Endometrial microvascular endothelial cells (primary cell): ENCODE data around the gene BICC1. TPM values are rescaled to one million over a fixed set of nuclear protein-coding genes. Genes with fewer than 3 reads are reported as not detected.

Experiments used
- in situ Hi-C: cut with HindIII; loops from 2 replicates; pipeline ENCODE4 v1.10.0; 2017; ENCODE audit warnings: low sequenced_read_pairs, low pct_unique_long_range_greater_than_20kb; ENCODE audit errors: inconsistent ontology term
- total RNA-seq: library from RNA; depleted of rRNA; stranded (reverse); fragments of >200 nt; gene quantifications from one replicate; pipeline ENCODE4 v1.2.3, GENCODE V29; 2015; ENCODE audit errors: inconsistent ontology term

The BICC1 gene, protein sequence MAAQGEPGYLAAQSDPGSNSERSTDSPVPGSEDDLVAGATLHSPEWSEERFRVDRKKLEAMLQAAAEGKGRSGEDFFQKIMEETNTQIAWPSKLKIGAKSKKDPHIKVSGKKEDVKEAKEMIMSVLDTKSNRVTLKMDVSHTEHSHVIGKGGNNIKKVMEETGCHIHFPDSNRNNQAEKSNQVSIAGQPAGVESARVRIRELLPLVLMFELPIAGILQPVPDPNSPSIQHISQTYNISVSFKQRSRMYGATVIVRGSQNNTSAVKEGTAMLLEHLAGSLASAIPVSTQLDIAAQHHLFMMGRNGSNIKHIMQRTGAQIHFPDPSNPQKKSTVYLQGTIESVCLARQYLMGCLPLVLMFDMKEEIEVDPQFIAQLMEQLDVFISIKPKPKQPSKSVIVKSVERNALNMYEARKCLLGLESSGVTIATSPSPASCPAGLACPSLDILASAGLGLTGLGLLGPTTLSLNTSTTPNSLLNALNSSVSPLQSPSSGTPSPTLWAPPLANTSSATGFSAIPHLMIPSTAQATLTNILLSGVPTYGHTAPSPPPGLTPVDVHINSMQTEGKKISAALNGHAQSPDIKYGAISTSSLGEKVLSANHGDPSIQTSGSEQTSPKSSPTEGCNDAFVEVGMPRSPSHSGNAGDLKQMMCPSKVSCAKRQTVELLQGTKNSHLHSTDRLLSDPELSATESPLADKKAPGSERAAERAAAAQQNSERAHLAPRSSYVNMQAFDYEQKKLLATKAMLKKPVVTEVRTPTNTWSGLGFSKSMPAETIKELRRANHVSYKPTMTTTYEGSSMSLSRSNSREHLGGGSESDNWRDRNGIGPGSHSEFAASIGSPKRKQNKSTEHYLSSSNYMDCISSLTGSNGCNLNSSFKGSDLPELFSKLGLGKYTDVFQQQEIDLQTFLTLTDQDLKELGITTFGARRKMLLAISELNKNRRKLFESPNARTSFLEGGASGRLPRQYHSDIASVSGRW
- not detected for total RNA-seq

DNA sequence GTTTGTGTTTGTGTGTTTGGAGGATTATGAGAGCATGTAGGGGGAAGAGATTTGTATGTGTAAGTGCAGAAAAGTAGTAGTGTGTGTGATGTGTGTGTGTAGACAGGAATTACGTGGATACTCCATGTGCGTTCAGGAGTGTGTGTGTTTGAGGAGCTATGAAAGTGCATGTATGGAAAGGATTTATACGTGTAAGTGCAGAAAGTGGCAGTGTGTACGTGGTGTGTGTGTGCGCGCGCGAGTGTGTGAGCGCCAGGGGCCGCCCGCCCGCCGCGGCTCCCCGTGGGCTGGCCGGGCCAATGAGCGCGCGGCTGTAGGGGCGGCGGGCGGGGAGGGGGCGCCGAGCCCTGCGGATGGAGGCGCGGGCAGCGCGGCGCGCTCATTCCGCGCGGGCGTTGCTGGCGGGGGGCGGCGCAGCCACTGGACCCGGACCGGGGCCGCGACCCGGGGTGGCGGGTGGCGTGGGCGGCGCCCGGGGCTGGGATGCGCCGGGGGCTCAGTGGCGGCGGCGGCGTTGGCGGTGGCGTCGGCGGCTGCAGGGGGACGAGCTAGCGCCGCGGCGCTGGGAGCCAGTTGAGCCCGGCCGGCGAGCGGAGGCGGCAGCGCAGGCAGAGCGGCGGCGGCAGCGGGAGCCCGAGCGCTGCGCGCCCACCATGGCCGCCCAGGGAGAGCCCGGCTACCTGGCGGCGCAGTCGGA lies at the start of gene BICC1:
BICC1 (plus strand) TSS at position 382 of the 697 bp plus-strand sequence; CDS start at position 654, 272 bp downstream.
- in situ Hi-C loops, result no loop called here

- in situ Hi-C loops, result no loop called here
These were observed 47.7 kb upstream of the BICC1 start for GRCh38 chr10:58464956-58465355.

DNA sequence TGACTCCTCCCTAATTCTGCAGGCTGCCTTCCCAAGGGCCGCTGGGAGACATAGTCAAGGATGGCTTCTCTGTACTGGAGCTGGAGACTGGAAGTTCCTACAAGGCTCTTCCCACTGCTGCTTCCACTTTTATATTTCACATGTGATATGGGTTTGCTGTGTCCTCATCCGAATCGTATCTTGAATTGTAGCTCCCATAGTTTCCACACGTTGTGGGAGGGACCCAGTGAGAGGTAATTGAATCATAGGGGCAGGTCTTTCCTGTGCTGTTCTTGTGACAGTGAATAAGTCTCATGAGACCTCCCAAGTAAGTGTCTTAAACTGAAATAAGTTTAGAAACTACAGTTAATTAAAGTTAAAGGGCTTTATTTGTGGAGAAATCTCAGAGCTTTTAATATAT lies 47.0 kb upstream of the BICC1 start:
- in situ Hi-C loops, result no loop called here

DNA sequence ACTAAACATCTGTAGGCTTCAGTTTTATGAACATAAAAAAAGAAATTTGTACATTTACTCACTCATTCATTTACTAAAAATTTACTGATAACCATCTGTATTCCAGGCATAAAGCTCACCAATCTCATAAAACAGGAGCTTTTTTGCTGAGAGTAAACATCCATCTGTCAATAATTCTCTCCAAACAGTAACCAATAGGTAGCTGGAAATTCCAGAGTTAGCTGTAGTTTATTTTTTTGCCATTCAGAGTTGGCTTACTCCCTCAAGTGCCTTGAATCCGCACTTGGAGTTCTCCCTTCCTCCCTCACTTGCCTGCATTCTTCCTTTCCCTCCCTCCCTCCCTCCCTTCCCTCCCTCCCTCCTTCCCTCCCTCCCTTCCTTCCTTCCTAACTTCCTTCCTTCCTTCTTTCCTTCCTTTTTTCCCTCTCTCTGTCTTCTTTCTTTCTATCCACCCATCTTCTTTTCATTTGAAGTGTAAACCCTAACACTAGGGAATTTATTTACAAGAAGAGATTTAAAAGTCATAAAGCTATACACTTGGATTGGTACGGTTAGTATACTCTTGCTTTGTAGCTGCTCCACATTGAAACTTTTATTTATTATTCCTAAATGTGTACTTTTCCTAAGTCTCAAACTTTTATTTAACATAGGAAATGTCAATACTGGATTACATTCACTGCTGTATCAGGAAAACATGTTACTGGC lies 44.6 kb upstream of the BICC1 start:
- in situ Hi-C loops, result no loop called here

DNA sequence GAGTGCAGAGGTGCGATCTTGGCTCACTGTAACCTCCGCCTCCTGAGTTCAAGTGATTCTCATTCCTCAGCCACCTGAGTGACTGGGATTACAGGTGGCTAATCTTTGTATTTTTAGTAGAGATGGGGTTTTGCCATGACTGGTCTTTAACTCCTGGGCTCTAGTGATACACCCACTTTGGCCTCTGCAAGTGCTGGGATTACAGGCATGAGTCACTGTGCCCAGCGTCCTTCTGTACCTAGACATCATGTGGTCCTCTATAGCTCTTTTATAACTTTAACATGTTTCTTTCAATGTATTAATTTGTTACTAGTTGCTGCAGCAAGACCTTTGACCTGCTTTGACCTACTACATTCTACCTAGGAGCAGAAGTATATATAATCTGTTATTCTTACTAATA lies 38.7 kb upstream of the BICC1 start:
- in situ Hi-C loops, result no loop called here

- in situ Hi-C loops, result no loop called here
These were observed 37.1 kb upstream of the BICC1 start for GRCh38 chr10:58475322-58476277.

DNA sequence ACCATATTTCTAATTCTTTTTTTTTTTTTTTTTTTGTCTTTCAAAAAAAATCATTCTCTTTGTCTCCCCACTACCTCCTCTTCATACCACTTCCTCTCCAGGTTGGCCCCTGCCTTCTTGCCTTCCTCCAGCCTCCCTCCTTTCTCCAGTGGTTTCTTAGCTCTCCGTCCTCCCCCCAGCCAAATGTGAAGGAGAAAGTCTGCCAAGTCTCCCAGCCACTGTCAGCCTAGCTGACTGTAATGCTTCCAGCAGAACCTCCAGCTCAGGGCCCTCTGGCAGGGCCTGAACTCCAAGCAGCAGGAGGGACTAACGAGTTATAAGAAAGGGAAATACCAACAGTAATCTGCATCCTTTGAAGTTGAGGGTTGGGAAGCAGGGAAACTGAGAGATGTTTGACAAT lies 35.5 kb upstream of the BICC1 start:
- in situ Hi-C loops, result no loop called here

DNA sequence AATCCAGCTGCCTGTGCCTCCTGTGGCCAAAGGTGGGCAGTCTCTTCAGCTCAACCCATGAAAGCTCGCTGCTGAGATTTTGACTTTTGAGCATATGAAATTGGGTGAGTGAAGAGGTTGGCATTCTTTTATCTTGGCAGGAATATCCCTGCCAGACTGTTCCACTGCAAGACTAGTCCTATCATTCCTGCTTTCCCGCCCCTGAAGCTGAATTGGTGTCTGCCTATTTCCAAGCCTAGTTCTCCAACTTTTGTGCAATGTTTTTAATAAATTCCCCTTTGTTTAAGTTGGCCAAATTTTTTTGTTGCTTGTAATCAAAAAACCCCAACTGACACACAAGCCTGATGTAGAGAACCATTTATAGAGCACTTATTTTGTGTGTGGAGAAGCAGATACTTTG lies 34.8 kb upstream of the BICC1 start:
- in situ Hi-C loops, result no loop called here

DNA sequence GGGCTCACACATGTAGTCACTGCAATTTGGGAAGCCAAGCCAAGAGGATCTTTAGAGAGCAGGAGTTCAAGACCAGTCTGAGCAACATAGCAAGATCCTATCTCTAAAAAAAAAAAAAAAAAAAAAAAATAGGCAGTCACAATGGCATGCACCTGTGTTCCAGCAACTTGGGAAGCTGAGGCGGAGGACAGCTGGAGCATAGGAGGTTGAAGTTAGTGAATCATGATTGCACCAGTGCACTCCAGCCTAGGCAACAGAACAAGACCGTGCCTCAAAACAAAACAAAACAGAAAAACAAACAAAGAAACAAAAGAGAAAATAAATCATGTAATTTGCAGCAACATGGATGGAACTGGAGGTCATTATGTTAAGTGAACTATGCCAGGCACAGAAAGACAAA lies 33.6 kb upstream of the BICC1 start:
- in situ Hi-C loops, result no loop called here

DNA sequence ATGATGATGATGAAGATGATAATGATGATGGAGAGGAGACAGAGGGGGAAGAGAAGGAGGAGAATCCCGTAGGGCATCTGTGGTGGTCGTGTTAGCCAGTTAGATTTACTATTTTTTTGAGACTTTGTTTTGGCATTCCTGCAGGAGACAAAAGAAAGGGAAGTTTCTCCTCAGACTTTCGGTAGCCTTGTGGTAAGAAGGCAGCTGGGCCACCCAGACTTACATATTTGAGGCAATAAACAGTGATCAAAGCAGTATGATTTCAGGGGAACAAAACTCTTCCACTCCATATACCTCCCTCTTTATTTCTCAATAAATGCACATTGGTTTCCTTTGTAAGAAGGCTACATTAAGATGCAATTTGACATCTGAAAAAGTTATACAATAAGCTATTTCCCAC lies 32.4 kb upstream of the BICC1 start:
- in situ Hi-C loops, result no loop called here

- in situ Hi-C loops, result no loop called here
These were observed 31.0 kb upstream of the BICC1 start for GRCh38 chr10:58481569-58482109.

DNA sequence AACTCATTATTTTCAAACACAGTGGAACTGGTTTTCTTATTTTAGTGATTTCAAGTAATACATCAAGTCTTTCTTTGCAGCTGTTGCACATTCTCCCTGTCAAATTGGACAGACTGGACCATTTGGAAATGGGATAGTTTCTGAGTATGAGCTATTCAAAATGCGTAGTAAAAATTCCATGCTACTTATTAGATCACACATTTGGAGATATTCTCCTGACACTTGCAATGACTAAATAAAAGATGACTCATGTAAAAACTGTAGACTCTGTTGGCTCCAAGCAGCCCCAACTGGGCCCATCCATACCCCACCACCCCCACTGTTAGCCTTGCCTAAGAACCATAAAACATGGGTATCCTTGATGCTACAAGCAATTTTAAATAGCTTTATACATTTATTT lies 25.9 kb upstream of the BICC1 start:
- in situ Hi-C loops, result no loop called here

DNA sequence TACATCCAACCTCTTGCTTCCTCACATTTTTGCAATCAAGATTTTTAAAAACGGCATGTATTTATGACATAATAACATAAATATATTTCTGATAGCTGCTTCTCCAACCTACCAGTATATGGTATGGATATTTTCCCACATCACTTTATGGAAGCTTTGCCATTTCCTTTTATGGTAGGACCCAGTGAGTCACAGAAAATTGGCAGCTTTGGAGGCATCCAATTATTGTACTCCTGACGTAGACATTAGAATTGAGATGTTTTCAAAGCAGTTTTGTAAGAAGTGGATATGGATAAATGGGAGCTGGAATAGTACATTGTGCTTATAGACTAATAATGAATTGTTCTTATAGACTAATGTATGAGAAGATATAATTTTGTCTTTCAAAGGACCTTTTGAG lies 23.8 kb upstream of the BICC1 start:
- in situ Hi-C loops, result no loop called here

GRCh38 chr10:58502956-58503355 lies 9.7 kb upstream of the BICC1 start:
- in situ Hi-C loops, result no loop called here

GRCh38 chr10:58508316-58508715 lies 4.4 kb upstream of the BICC1 start:
- in situ Hi-C loops, result no loop called here

- in situ Hi-C loops, result no loop called here
These were observed 744 bp upstream of the BICC1 start for GRCh38 chr10:58511765-58512490.
